Measurements from ENCODE around the gene BCL2L15. TPM values are rescaled to one million over a fixed set of nuclear protein-coding genes. Genes with fewer than 3 reads are reported as not detected.

The BCL2L15 gene
- total RNA-seq, 1 donor from 2014 or later: 0.14 TPM

DNA sequence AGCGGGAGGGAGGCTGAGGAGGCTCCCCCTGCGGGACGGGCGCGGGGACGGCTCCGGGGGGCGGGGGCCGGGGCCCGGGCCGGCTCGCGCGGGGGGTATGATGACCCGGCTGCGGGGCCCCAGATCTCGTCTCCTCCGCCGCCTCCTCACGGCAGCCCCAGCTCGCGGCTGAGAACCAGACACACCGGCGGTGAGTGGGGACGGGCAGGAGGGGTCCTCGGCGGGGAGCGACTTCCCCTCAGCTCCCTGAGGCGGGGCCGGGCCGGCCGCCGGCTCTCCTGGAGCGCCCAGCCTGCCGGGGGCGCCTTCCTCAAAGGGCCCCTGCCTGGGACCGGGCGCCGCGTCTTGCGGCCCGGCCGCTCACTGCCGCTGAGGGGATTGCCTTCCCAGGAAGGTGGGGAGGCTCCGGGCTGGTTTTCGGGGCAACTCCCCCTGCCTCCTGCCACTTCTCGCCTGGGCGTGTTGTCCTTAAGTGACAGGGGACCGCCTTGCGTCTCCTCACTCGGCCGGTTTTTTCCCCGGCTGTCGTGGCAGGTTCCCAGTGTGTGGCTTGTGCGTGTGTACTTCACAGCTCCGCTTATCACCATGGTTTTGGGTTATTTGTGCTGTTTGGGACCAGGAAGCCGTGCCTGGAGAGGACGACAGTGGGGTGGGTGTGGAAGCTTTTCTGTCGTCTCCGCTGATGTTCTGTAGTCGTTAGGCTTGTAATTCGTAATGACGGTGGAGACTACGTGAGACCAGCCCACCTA is 42.5 kb upstream of the BCL2L15 start:
- H3K27me3 ChIP-seq (ENCODE audit: insufficient read depth, low read length): no peaks in the 10 kb centered on the region
- peak overlapping the region; percentile 83 for H2AFZ ChIP-seq (ENCODE audit: low read depth, low read length)
- peak; percentile 14 for DNase-seq (ENCODE audit: low read depth)
- peak overlapping the region; percentile 96 for H3K27ac Mint-ChIP-seq (ENCODE audit: unreplicated experiment)
- H3K4me2 ChIP-seq (ENCODE audit: low read length): peak overlapping the region; percentile 96
- TF ChIP-seq EZH2 (IDR thresholded peaks at IDR 0.05; ENCODE audit: insufficient read depth, low read length): no peak
- TF ChIP-seq, protein P1, sequence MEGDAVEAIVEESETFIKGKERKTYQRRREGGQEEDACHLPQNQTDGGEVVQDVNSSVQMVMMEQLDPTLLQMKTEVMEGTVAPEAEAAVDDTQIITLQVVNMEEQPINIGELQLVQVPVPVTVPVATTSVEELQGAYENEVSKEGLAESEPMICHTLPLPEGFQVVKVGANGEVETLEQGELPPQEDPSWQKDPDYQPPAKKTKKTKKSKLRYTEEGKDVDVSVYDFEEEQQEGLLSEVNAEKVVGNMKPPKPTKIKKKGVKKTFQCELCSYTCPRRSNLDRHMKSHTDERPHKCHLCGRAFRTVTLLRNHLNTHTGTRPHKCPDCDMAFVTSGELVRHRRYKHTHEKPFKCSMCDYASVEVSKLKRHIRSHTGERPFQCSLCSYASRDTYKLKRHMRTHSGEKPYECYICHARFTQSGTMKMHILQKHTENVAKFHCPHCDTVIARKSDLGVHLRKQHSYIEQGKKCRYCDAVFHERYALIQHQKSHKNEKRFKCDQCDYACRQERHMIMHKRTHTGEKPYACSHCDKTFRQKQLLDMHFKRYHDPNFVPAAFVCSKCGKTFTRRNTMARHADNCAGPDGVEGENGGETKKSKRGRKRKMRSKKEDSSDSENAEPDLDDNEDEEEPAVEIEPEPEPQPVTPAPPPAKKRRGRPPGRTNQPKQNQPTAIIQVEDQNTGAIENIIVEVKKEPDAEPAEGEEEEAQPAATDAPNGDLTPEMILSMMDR (IDR thresholded peaks at IDR 0.05; ENCODE audit: insufficient read depth, low read depth, low read length): no peak
- H3K9ac ChIP-seq (ENCODE audit: low read length): peak overlapping the region; percentile 99
- peaks cover 28% of the 10 kb centered on the region for H3K4me1 Mint-ChIP-seq (ENCODE audit: low read depth, unreplicated experiment)
- no peaks in the 10 kb centered on the region for H3K9me3 ChIP-seq (ENCODE audit: insufficient read depth, low read depth, low read length)
- peak overlapping the region; percentile 97 for H3K4me3 Mint-ChIP-seq (ENCODE audit: unreplicated experiment)
- no peak for FAIRE-seq
- H3K27ac ChIP-seq (ENCODE audit: low read depth, low read length): peak overlapping the region; percentile 93
- H3K27me3 Mint-ChIP-seq (ENCODE audit: low read depth, unreplicated experiment): no peaks in the 10 kb centered on the region
- H3K4me3 ChIP-seq (ENCODE audit: insufficient read depth, low read depth, low read length): peak overlapping the region; percentile 95
- H3K4me1 ChIP-seq (ENCODE audit: insufficient read depth, low read length): peaks cover 30% of the 10 kb centered on the region
- H3K79me2 ChIP-seq (ENCODE audit: insufficient read depth, low read length): peaks cover 55% of the 10 kb centered on the region
- H3K36me3 ChIP-seq (ENCODE audit: insufficient read depth, low read length): no peaks in the 10 kb centered on the region
- H3K9me3 Mint-ChIP-seq (ENCODE audit: unreplicated experiment): no peaks in the 10 kb centered on the region
- no peaks in the 10 kb centered on the region for H3K36me3 Mint-ChIP-seq (ENCODE audit: low read depth, unreplicated experiment)
- peaks cover 49% of the 10 kb centered on the region for H4K20me1 ChIP-seq (ENCODE audit: insufficient read depth, low read length)

DNA sequence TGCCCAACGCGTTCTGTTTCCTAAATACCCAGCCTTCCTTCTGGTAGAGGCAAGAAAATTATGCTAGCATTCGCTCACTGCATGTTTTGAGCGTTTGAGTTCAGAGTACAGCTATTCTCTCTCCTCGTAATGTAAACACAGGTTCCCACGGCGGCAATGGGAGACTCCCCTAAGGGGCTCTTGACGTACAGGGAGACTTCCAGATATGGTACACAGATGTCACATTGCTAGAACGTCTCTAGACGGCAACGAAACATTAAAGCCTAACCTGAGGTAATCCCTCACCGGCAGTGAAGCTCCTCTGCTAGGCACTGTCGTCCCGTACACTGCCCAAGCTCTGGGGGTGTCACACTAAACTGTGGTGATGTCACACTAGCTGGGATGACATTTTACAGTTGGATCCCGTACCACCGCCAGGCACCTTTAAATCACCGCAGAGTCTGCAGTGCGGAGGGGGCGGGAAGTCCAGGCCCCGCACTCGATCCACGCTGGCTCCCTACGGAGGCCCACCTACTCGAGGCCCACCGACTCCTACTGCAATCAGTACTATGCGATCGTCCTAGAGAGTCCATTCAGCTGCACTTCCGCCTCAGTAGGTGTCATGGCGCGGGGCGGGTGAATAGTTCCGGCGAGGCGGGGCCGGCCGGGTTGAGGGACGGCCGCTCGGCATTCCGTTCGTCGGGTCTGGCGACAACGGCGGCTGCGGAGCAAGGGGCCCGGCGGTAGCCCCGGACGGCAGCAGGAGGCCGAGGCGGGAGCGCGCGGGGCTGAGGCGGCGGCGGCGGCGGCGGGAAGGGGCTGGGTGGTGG is 41.8 kb upstream of the BCL2L15 start, which contains the start of gene HIPK1:
TSS of gene HIPK1 (plus strand) at position 384 of the 809 bp plus-strand sequence.
- Histone ChIP-seq H3K27me3 (ENCODE audit: insufficient read depth, low read length) (no peaks in the 10 kb centered on the region), H3K9me3 (ENCODE audit: insufficient read depth, low read depth, low read length) (no peaks in the 10 kb centered on the region), H3K4me2 (ENCODE audit: low read length) (peak within 1 kb of the TSS; percentile 96), H3K36me3 (ENCODE audit: insufficient read depth, low read length) (no peaks in the 10 kb centered on the region), H3K79me2 (ENCODE audit: insufficient read depth, low read length) (peaks cover 48% of the 10 kb centered on the region), H3K9ac (ENCODE audit: low read length) (peak within 1 kb of the TSS; percentile 99), H3K4me1 (ENCODE audit: insufficient read depth, low read length) (peaks cover 30% of the 10 kb centered on the region), H4K20me1 (ENCODE audit: insufficient read depth, low read length) (peaks cover 41% of the 10 kb centered on the region), H3K27ac (ENCODE audit: low read depth, low read length) (peak within 1 kb of the TSS; percentile 93), H2AFZ (ENCODE audit: low read depth, low read length) (peak within 1 kb of the TSS; percentile 90), H3K4me3 (ENCODE audit: insufficient read depth, low read depth, low read length) (peak within 1 kb of the TSS; percentile 95)
- peak within 1 kb of the TSS; percentile 97 for H3K27ac Mint-ChIP-seq (ENCODE audit: unreplicated experiment)
- H3K4me3 Mint-ChIP-seq (ENCODE audit: unreplicated experiment): peak within 1 kb of the TSS; percentile 97
- H3K27me3 Mint-ChIP-seq (ENCODE audit: low read depth, unreplicated experiment): peaks cover 7% of the 10 kb centered on the region
- no peaks in the 10 kb centered on the region for H3K36me3 Mint-ChIP-seq (ENCODE audit: low read depth, unreplicated experiment)
- no peaks in the 10 kb centered on the region for H3K9me3 Mint-ChIP-seq (ENCODE audit: unreplicated experiment)
- DNase-seq (ENCODE audit: low read depth): peak; percentile 80
- peaks cover 28% of the 10 kb centered on the region for H3K4me1 Mint-ChIP-seq (ENCODE audit: low read depth, unreplicated experiment)
- no peak for FAIRE-seq
- TF ChIP-seq EZH2 (IDR thresholded peaks at IDR 0.05; ENCODE audit: insufficient read depth, low read length): no peak
- TF ChIP-seq, protein P1 (IDR thresholded peaks at IDR 0.05; ENCODE audit: insufficient read depth, low read depth, low read length): no peak
